HG02840 (cell line): Measurements from ENCODE around the gene TBC1D25.

Experiments
- ATAC-seq: cut with Tn5 transposase; IDR thresholded peaks from one replicate; pipeline ENCODE4 v1.9.1; 2021; ENCODE audit warnings: mild to moderate bottlenecking, moderate library complexity, moderate number of reproducible peaks; ENCODE audit not compliant: unreplicated experiment, low FRiP score

The TBC1D25 gene

DNA sequence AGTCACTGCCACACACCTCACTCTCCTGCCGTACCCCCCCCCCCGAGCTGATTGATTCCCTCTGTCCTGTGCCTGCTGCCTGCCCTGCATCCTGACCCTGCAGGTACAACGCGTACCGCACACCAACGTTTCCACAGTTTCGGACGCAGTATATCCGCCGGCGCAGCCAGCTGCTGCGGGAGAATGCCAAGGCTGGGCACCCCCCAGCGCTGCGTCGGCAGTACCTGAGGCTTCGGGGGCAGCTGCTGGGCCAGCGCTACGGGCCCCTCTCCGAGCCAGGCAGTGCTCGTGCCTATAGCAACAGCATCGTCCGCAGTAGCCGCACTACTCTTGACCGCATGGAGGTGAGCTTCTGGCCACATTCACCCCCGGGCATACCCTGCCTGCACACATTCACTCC, 59.1 kb downstream of the TBC1D25 start:
- ATAC-seq: no peak

DNA sequence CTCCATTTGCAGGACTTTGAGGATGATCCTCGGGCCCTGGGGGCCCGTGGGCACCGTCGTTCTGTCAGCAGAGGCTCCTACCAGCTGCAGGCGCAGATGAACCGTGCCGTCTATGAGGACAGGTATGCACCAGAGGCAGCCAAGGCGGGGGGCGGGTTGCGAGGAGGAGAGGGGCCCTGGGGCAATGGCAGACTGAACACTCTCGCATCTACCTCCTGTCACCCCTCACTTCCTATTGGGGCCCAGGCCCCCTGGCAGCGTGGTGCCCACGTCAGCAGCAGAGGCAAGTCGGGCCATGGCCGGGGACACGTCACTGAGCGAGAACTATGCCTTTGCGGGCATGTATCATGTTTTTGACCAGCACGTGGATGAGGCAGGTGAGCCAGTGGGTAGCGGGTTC, 59.8 kb downstream of the TBC1D25 start:
- ATAC-seq: no peak

DNA sequence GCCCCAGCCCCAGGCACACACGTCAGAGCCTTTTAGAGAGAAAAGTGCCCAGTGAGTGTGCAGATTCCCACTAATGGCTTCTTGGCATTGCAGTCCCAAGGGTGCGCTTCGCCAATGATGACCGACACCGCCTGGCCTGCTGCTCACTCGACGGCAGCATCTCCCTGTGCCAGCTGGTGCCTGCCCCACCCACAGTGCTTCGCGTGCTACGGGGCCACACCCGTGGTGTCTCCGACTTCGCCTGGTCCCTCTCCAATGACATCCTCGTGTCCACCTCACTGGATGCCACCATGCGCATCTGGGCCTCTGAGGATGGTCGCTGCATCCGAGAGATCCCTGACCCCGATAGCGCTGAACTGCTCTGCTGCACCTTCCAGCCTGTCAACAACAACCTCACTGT, 60.7 kb downstream of the TBC1D25 start:
- no peak for ATAC-seq

DNA sequence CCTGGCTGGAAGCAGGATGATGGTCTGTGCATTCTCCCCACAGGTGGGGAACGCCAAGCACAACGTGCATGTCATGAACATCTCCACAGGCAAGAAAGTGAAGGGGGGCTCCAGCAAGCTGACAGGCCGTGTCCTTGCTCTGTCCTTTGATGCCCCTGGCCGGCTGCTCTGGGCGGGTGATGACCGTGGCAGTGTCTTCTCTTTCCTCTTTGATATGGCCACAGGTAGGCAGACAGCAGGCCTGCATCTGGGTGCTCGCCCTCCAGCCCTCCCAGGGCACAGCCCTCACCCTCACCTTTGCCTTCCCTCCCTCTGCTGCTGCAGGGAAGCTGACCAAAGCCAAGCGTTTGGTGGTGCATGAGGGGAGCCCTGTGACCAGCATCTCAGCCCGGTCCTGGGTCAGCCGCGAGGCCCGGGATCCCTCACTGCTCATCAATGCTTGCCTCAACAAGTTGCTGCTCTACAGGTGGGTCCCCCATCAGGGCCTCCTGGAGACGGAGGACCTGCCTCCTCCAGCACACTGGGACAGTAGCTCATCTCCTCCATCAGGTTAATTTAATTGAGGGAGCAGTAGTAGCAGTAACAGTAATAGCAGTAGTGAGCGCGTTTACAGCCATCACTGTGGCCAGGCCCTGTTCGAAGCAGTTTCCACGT, 62.4 kb downstream of the TBC1D25 start:
- ATAC-seq: no peak

DNA sequence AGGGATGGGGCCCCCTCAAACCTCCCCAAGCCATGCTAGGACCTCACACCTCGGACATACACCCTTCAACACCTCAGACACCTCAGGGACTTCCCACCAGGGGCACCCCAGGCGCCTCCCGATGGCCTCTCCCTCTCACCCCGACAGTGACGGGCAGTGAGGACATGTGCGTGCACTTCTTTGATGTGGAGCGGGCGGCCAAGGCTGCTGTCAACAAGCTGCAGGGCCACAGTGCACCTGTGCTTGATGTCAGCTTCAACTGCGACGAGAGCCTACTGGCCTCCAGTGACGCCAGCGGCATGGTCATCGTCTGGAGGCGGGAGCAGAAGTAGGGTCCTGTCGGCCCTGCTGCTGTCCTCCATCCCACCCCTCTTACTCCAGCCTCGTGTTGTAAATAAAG, 65.2 kb downstream of the TBC1D25 start:
- ATAC-seq: no peak

DNA sequence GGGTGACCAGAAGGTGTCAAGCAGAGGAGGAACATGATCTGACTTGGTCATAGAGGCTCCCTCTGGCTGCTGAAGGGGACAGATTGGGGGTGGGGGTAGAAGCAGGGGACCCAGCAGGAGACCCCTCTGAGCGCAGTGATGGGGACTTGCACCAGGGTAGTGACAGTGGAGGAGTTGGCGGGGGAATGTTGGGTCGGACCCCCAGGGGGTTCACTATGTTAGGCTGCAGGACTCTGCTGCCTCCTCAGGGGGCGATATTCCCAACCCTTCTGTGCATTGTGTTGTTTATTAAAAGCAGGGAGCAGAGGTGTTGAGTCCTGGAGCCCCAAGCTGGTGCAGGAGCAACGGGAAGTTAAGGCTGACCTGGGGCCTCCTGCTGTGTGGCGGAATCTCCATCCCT, 66.6 kb downstream of the TBC1D25 start:
- no peak for ATAC-seq

DNA sequence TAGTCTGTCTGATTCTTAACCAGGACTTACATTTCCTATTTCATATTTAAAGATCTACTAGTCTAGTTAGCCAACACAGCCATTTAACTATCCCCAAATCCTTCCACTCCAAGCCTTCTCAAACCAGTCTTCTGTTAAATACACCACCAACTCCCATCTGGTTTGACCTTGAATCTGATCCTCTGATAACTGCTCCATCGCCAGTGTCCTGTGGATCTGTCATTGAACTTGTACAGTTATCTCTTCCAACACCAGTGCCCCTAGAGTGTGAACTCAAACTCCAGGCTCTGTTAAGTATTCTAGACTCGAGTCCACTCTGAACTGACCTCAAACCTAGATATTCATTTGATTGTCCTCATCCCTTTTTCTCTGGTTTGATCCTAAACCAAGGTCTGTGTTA, 72.2 kb downstream of the TBC1D25 start:
- ATAC-seq: no peak
